BJ (cell line): ENCODE results near the gene UBE2K. TPM values are rescaled to one million over a fixed set of nuclear protein-coding genes. Genes with fewer than 3 reads are reported as not detected.
"Not testable (repeated sequence)": the region's sequence is repeated elsewhere in the genome, so short reads cannot be mapped to it uniquely, and the experiment has no call there.

Experiments used
- CTCF ChIA-PET: fragments of 350-600 bp; formaldehyde crosslinking; extraction: SDS; loops from one replicate; lab custom pipeline; 2021; ENCODE audit warnings: antibody characterized with exemption, inconsistent platforms; lab: Yijun Ruan, JAX
- POLR2A ChIA-PET: fragments of 300-600 bp; sonication (Branson Sonifier 250); formaldehyde crosslinking; extraction: SDS; loops from one replicate; lab custom pipeline; 2021; ENCODE audit warnings: antibody characterized with exemption; lab: Charles Lee
- DNase-seq: peaks from one replicate; pipeline ENCODE4 v3.0.0-alpha.2; 2011; ENCODE audit warnings: low read depth
- H3K27me3 ChIP-seq: 2 replicates; pipeline ENCODE4 v1.6.0; 2011; ENCODE audit warnings: low read length; ENCODE audit not compliant: control insufficient read depth, insufficient read depth
- H3K36me3 ChIP-seq: 2 replicates; pipeline ENCODE4 v1.5.1; 2011; ENCODE audit warnings: low read length; ENCODE audit not compliant: control insufficient read depth, insufficient read depth
- H3K4me3 ChIP-seq: 2 replicates; pipeline ENCODE4 v1.5.1; 2011; ENCODE audit warnings: low read depth, mild to moderate bottlenecking, control low read depth, low read length
- CTCF ChIP-seq: IDR thresholded peaks from 2 replicates; pipeline ENCODE4 v1.5.1; 2011; ENCODE audit warnings: low read depth, mild to moderate bottlenecking, control low read depth, inconsistent platforms, low read length, moderate library complexity; ENCODE audit not compliant: insufficient read depth
- polyA plus RNA-seq: library from polyadenylated mRNA; depleted of rRNA; stranded (reverse); fragments of >200 nt; gene quantifications from 2 replicates; pipeline ENCODE4 v1.2.3, GENCODE V29; 2011

The UBE2K gene
- polyA plus RNA-seq, 1 experiment: 44.1 TPM

GRCh38 chr4:39655211-39655610 is 42.7 kb upstream of the UBE2K start:
- no peaks in the 10 kb centered on the region for H3K36me3 ChIP-seq
- ChIA-PET CTCF (no interaction called here), POLR2A (no interaction called here)
- H3K4me3 ChIP-seq: no peak overlapping the region
- no peak for DNase-seq
- H3K27me3 ChIP-seq: no peaks in the 10 kb centered on the region
- TF ChIP-seq CTCF: no peak

GRCh38 chr4:39655876-39656275 is 42.1 kb upstream of the UBE2K start:
- POLR2A ChIA-PET: no interaction called here
- no peak overlapping the region for H3K4me3 ChIP-seq
- CTCF ChIA-PET: interaction anchor here (1.9 kb wide), 1 partner anchor 186 kb away, joined by 7 read pairs; no protein-coding TSS in a partner anchor
- TF ChIP-seq CTCF: no peak
- no peaks in the 10 kb centered on the region for H3K36me3 ChIP-seq
- DNase-seq: no peak
- H3K27me3 ChIP-seq: no peaks in the 10 kb centered on the region

- DNase-seq, H3K27me3 ChIP-seq, H3K36me3 ChIP-seq, POLR2A ChIA-PET, H3K4me3 ChIP-seq: not testable (repeated sequence)
- CTCF ChIA-PET: interaction anchor here (0.6 to 1.9 kb wide), 2 partner anchors 10 to 187 kb away, joined by 3 to 7 read pairs; no protein-coding TSS in a partner anchor
These were observed 41.3 kb upstream of the UBE2K start for GRCh38 chr4:39656638-39657037.

GRCh38 chr4:39657465-39657864 is 40.5 kb upstream of the UBE2K start:
- Histone ChIP-seq H3K4me3 (no peak overlapping the region), H3K27me3 (no peaks in the 10 kb centered on the region), H3K36me3 (no peaks in the 10 kb centered on the region)
- no peak for DNase-seq
- POLR2A ChIA-PET: no interaction called here
- no peak for TF ChIP-seq CTCF
- CTCF ChIA-PET: interaction anchor here (1.2 to 2.5 kb wide), 3 partner anchors 177 to 188 kb away, joined by 3 to 7 read pairs (median 6); no protein-coding TSS in a partner anchor

- H3K4me3 ChIP-seq: no peak overlapping the region
- POLR2A ChIA-PET: no interaction called here
- H3K27me3 ChIP-seq: no peaks in the 10 kb centered on the region
- DNase-seq: no peak
- TF ChIP-seq CTCF: peak; percentile 38
- H3K36me3 ChIP-seq: no peaks in the 10 kb centered on the region
- CTCF ChIA-PET: interaction anchor here (0.6 to 6.0 kb wide), 10 partner anchors 10 to 192 kb away, joined by 3 to 32 read pairs (median 4); partner anchors contain the start of gene SMIM14
These were observed 39.2 kb upstream of the UBE2K start for GRCh38 chr4:39658756-39659155.

GRCh38 chr4:39660045-39660444 is 37.9 kb upstream of the UBE2K start:
- H3K27me3 ChIP-seq: no peaks in the 10 kb centered on the region
- no peak overlapping the region for H3K4me3 ChIP-seq
- ChIA-PET POLR2A (no interaction called here), CTCF (interaction anchor here (0.5 to 6.0 kb wide), 7 partner anchors 13 to 191 kb away, joined by 3 to 32 read pairs (median 3); partner anchors contain the start of gene SMIM14)
- DNase-seq: no peak
- TF ChIP-seq CTCF: no peak
- H3K36me3 ChIP-seq: no peaks in the 10 kb centered on the region
